Stimulated activated CD4-positive, alpha-beta T cell treated with anti-CD3 and anti-CD28 coated beads, Interleukin-1b, Interleukin-23, amount 100 ng/mL, for 48 hours (primary cell): ENCODE results near the gene SERHL2.
"Not testable (repeated sequence)": the region's sequence is repeated elsewhere in the genome, so short reads cannot be mapped to it uniquely, and the experiment has no call there.

Source experiments
- DNase-seq: peaks from one replicate; pipeline ENCODE4 v3.0.0-alpha.2; 2020

SERHL2 gene

GRCh38 chr22:42608823-42609361 is 55.1 kb downstream of the SERHL2 start:
- DNase-seq = no peak

- no peak for DNase-seq
Measured at GRCh38 chr22:42610186-42610585, 56.4 kb downstream of the SERHL2 start.

DNA sequence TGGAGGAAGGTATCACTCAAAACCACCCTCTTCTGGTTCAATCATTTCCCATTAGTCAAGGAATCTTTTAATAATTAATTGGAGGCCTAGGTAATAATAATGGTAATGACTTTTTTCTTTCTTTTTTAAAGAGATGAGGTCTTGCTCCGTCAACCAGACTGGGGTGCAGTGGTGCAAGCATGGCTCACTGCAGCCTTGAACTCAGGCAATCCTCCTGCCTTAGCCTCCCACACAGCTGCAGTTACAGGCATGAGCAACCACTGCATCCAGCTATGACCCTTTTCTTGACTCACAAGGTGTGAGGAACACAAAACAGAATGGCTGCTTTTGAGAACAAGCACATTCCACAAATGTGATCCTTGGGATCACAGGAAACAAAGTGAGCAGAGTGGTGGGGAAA is 57.3 kb downstream of the SERHL2 start:
- DNase-seq = peak; percentile 28

- no peak for DNase-seq
Measured at GRCh38 chr22:42612336-42612735, 58.6 kb downstream of the SERHL2 start.

DNA sequence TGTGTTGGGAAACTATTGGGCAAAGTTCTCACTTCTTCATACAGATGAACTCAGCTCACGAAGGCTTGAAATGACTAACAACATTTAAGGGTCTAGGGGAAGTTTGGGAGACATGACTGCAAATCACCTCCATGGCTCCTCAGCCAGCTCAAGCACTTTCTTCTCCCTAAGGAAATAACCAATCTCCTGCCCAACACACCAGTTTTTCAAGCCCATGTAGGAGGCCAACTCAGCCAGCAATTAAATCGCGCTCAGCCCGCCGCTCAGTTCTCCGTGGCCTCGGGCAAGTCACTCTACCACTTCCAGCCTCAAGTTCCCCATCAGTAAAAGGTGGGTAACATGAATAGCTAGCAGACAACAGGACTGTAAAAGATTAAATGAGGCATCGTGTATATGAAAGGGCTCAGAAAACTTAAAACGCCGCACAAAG is 60.1 kb downstream of the SERHL2 start:
- DNase-seq = no peak

GRCh38 chr22:42614312-42615091 is 60.7 kb downstream of the SERHL2 start, which contains the start of gene POLDIP3:
TSS of gene POLDIP3 (minus strand) at chr22:42614883. CDS start at chr22:42614857, 26 bp downstream.
- peak; percentile 99 for DNase-seq

GRCh38 chr22:42615092-42615859 is 61.5 kb downstream of the SERHL2 start:
- DNase-seq = peak; percentile 95

- not testable (repeated sequence) for DNase-seq
Measured at GRCh38 chr22:42615860-42616175, 62.1 kb downstream of the SERHL2 start.

DNA sequence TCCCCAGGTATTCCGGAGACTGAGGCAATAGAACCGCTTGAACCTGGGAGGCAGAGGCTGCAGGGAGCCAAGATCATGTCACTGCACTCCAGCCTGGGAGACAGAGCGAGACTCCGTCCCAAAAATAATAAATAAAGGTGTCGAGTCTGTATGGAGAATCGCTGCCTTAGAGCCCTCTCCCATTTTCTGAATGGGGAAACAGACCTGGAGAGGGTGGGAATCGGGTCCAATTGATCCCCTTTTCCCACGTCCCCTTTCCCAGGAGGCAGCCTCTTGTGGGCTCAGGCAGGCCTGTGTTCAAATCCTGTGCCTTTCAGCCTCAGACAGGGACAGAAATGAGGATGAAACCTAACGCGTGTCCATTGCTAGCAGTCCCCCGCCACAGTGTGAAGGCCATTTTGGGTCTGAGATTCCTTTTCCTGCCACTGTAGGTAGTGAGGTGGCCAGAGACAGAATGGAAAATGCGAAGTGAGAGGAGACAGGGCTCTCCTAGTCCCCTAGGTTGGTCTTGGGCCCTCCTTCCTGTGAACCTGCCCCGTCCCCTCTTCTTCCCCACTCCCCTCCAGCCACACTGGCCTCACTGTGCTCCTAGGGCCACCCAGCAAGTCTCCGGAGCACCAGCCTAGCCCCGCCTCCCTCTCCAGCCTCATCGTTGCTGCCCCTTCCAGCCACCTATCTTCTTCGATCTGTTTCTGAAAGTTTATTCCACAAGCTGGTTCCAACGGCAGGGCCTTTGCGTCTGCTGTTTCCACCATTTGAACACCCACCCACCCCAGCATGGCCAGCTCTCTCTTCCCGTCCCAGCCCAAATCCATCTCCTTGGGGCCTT is 63.6 kb downstream of the SERHL2 start:
- DNase-seq = no peak

GRCh38 chr22:42619261-42620063 is 65.7 kb downstream of the SERHL2 start:
- no peak for DNase-seq

DNA sequence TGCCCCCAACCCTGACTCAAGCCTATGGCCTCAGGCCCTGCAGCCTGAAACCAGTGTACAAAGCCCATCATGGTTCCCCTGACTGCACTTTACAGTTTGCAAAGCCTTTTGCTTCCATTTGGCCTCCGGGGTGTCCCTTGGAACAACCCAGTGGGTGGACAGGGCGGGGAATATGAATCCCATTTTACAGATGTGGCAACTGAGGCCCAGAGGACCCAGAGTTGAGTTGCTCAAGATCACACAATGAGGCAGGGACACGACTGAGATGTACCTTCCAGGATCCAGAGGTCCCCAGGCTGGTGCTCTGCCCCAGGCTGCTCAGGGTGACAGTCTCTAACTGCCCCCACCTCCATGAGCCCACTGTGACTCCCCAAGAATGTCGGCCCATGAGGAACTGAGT is 66.3 kb downstream of the SERHL2 start:
- no peak for DNase-seq

- peak; percentile 45 for DNase-seq
Measured at GRCh38 chr22:42621505-42622002, 67.8 kb downstream of the SERHL2 start.

- DNase-seq = no peak
Measured at GRCh38 chr22:42622061-42622710, 68.4 kb downstream of the SERHL2 start.

DNA sequence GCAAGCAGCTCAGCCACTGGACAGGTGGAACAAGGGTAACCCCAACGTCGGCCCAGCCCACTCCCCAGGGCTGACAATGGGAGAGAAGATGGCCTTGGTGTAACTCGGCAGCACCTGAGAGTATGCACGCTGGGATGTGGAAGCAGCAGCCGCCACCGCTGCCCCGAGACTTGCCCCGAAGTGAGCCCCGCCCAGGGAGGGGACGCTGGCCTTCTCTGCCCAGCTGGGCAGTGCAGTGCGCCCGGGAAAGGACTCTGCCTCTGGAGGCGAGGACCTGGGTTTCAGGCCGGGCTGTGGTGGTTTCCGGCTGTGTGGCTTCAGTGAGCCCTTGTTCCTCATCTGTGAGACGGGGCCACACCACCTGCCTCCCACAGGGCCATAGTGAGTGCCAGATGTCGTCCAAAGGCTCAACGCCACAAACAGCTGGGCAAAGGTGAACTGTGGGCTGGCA is 69.6 kb downstream of the SERHL2 start:
- no peak for DNase-seq
